ENCODE data around the gene SERPINB10.

GRCh38 chr18:63905361-63905760, 2.4 kb upstream of the SERPINB10 start:
- TF ChIP-seq, protein P1, sequence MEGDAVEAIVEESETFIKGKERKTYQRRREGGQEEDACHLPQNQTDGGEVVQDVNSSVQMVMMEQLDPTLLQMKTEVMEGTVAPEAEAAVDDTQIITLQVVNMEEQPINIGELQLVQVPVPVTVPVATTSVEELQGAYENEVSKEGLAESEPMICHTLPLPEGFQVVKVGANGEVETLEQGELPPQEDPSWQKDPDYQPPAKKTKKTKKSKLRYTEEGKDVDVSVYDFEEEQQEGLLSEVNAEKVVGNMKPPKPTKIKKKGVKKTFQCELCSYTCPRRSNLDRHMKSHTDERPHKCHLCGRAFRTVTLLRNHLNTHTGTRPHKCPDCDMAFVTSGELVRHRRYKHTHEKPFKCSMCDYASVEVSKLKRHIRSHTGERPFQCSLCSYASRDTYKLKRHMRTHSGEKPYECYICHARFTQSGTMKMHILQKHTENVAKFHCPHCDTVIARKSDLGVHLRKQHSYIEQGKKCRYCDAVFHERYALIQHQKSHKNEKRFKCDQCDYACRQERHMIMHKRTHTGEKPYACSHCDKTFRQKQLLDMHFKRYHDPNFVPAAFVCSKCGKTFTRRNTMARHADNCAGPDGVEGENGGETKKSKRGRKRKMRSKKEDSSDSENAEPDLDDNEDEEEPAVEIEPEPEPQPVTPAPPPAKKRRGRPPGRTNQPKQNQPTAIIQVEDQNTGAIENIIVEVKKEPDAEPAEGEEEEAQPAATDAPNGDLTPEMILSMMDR (IDR thresholded peaks at IDR 0.05 in 2 of 3, conservative IDR thresholded peaks at IDR 0.05 in 1 of 3; ENCODE audit: borderline replicate concordance in 1 of 3, insufficient read depth in 1 of 3, low read depth in 2 of 3, low read length in 2 of 3): no peak
- no peak for TF ChIP-seq EZH2phosphoT487 (IDR thresholded peaks at IDR 0.05; ENCODE audit: borderline replicate concordance)
- TF ChIP-seq POLR2A (IDR thresholded peaks at IDR 0.05; ENCODE audit: borderline replicate concordance, extremely low read depth, insufficient read depth, insufficient read length): no peak
- no peak for TF ChIP-seq EGR1 (IDR thresholded peaks at IDR 0.05; ENCODE audit: low read depth)
- TF ChIP-seq POLR2AphosphoS5 (IDR thresholded peaks at IDR 0.05; ENCODE audit: low read depth, low read length): no peak
- TF ChIP-seq RAD21 (IDR thresholded peaks at IDR 0.05; ENCODE audit: low read depth): no peak
- no peak for TF ChIP-seq ATF3 (IDR thresholded peaks at IDR 0.05)
- TF ChIP-seq ZFX (IDR thresholded peaks at IDR 0.05): no peak
- no peak for TF ChIP-seq EZH2 (IDR thresholded peaks at IDR 0.05)
- no peak for TF ChIP-seq JUND (IDR thresholded peaks at IDR 0.05)
- TF ChIP-seq YY1 (IDR thresholded peaks at IDR 0.05; ENCODE audit: extremely low read depth, insufficient replicate concordance, low read depth, low read length): no peak
- no peak for TF ChIP-seq ZNF274 (IDR thresholded peaks at IDR 0.05; ENCODE audit: low read depth, low read length)
